GM18499 (cell line): Measurements from ENCODE around the gene LAPTM5.

Experiments
- ATAC-seq: cut with Tn5 transposase; IDR thresholded peaks from one replicate; pipeline ENCODE4 v1.9.1; 2021; ENCODE audit warnings: moderate number of reproducible peaks; ENCODE audit not compliant: insufficient read depth, unreplicated experiment

Gene LAPTM5

DNA sequence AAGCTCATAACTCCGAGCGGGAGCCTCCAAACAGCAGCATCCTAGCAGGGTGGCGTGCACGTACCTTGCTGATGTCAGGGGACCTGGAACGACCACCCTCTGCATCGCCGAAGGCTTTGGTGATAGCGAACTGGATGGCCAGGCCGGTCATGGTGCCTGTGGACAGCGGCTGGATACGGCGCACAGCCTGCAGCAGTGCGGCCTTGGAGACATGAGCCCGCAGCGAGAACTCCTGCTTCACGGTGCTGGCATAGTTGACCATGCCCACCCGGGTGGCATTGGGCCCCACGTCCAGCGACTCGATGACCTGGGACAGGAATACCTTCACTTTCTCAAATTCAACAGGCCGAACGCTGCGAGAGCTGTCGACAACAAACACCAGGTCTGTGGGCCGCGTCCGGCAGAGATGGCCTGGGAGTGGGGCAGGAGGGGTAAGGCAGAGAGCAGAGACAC is 36.2 kb downstream of the LAPTM5 start:
- ATAC-seq: no peak

DNA sequence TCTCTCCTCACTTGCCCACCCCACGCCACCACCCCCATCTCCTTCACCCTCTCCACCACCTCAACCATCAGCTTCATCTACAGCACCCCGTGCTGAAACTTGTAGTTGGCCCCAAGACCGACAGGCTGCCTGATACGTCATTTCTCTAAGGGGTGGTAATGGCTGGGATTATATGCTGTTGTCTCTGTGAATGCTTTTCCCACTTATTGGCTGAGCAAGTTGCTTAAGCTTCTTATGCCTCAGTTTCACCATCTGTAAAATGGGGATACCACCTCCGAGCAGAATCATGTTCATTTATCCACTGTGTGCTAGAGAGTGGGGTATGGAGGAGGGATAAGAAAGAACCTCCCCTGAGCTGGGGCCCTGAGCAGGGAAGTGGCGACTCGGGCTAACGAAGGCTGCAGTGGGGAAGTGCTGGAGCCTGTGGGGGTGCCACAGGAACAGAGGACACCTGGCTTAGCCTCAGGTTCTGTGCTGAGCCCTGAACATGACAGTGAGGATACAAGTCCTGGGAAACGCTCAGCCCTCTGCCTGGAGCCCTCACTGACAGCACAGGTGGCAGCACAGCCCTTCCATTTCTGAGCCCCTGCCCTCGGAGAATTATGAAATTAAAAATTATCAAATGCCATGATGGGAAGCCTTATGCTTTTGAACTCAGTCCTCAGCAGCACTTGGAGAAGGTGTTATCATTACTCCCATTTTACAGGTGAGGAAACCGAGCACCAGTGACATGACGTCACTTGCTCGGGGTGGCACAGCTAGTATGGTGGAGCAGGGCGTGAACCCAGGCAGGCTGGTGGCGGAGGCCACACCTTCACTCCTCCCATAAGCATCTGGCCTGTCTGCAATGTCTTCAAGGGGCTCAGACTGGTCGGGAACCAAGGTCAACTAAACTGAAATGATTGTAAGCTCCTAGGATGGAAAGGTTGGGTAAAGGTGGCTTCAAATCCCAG is 37.0 kb downstream of the LAPTM5 start:
- ATAC-seq: no peak

GRCh38 chr1:30719406-30720270 is 37.9 kb downstream of the LAPTM5 start:
- ATAC-seq: no peak

DNA sequence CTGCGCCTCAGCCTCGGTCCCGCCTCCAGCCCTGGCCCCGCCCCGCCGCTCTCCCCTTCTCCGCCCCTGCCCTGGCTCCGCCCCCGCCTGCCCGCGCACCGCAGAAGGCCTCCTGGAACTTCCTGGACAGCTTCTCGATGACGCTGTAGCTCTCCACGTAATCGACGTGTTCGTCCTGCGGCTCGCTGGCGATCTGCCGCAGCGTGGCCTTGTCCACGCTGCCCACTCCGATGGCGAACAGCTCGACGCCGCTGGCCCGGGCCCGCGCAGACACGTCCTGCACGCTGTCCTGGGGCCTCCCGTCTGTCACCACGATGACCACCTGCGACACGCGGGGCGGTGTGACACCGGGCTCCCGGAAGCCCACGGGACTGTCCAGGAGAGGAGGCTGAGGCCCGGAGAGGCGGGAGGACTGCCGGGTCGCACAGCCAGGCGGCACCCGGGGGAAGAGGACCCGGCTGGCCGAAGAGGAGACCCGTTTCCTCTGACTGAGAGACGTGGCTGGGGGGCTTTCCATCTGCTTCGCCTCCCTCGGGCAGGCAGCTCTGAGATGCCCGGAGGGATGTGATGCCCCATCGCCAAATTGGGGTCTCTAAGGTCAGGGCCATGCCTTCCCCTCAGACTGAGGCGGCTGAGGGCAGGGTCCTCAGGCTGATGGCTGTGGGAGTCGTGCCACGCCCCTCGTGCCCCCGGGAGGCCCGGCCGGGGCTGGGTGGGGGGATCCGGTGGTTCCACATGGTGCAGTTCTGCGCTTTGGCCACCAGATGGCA is 38.8 kb downstream of the LAPTM5 start:
- no peak for ATAC-seq

DNA sequence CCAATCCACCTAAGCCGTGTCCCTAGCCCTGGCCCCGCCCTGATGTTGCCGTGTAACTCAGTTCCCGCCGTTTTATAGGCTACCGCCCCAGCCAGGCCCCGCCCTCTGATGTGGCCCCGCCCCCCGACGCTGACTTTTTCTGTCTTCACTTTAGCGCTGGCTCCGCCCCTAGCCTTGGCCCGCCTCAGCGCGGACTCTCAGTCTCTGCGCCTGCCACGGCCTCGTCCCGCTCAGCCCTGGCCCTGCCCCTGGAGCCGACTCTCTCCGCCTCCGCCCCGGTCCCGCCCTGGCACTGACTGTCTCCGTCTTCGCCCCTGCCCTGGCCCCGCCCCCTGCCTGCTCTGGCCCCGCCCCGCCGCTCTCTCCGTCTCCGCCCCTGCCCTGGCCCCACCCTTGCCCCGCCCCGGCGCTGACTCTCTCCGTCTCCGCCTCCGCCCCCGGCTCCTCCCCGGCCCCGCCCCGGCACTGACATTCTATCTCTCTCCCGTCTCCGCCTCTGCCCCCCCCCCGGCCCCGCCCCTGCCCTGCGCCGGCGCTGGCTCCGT is 39.4 kb downstream of the LAPTM5 start:
- peak; percentile 48 for ATAC-seq

GRCh38 chr1:30716646-30717045 is 40.9 kb downstream of the LAPTM5 start:
- ATAC-seq: no peak

GRCh38 chr1:30715886-30716285 is 41.7 kb downstream of the LAPTM5 start:
- no peak for ATAC-seq

DNA sequence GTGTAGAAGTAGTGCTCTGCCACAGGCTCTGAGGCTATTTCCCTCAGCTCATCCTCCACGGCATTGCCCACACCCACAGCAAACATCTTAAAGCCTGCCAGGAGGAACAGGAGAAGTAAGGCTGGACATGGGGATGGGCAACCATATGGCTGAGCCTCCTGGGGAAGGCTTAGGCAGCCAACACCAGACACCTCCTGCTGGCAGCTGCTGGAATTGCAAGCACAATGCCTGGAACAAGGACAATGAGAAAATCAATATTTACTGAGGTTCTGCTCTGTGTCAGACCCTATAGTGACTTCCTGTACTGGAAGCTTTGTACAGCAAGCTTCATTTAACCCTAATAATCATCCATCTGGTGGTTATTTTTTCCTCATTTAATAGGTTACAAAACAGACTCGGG is 42.4 kb downstream of the LAPTM5 start:
- ATAC-seq: no peak

DNA sequence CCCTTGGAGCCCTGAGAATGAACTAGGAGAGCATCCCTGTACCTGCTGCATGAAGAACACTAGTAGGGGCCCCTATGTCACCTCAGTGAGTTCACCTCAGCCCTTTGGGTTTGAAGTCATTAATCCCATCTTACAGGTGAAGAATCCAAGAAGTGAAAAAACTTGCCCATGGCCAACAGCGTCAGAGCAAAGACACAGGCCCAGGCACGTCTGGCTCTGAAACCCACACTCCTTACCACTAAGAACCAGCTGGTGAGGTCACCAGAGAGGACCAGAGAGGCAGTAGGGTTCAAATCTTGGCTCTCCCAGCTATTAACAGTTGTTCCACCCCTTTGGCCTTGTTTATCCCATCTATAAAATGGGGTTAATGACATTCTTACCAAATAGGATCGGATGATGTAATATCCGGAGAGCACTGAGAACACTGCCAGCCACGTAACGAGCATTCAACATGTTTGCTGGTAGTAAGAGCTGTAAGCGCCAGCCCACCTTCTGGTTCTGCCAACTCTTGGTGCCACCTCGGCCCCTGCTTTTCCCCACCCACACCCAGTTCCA is 43.0 kb downstream of the LAPTM5 start:
- no peak for ATAC-seq

- no peak for ATAC-seq
These were observed 43.5 kb downstream of the LAPTM5 start for GRCh38 chr1:30714025-30714424.

GRCh38 chr1:30713311-30713710 is 44.3 kb downstream of the LAPTM5 start:
- ATAC-seq: no peak

DNA sequence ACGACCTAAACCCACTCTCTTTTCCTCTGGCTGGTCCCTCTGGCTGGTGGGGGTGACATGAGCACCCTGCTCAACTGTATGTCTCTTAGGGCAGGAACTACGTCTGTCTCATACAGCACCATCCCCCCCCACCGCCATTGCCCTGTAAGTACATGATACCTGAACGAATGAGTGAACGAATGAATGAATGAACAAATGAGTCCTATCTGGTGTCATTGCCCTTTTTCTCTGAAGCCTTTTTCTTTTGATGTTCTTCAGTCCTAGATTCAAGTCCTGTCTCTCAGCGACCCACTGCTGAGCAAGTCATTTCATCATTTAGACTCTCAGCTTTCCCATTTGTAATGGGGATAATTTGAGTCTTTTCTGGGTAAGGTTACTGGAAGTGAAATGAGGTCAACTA is 45.0 kb downstream of the LAPTM5 start:
- no peak for ATAC-seq

DNA sequence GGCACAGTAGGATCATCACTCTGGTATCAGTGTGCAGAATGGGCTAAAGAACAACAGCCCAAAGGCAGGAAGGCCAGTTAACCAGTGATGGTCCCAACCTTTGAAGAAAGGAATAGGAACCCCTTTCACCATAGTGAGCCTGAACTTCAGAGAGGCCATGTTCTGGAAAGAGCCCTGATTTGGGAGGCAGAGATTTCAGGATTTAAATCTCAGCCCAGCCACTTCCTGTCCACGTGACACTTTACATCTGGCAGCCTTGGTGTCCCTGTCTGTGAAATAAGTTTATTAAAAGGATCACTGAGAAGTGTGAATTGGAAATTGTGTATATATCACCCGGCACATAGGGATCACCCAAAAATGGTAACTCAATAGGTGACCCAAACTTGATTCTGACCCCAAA is 47.2 kb downstream of the LAPTM5 start:
- ATAC-seq: no peak

- no peak for ATAC-seq
These were observed 49.2 kb downstream of the LAPTM5 start for GRCh38 chr1:30708361-30708728.

- ATAC-seq: no peak
These were observed 49.9 kb downstream of the LAPTM5 start for GRCh38 chr1:30707412-30708360.

DNA sequence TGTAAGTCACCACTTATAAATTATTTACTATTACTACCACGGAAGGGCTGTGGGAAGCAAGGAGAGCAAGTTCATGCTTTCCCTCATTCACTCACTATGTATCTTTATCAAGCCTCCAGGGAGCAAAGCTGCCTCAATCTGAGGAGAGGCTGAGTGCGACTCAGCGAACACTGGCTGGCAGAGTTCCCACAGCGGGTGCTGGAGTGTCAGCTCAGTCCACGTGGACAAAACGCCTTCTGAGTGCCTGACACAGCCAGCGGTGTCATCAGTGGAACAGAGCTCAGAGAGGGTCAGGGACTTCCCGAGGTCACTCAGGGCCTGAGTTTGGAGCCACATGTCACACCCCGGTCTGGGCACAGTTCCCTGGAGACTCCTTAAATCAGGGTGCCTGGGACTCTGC is 51.0 kb downstream of the LAPTM5 start:
- no peak for ATAC-seq

- no peak for ATAC-seq
These were observed 51.9 kb downstream of the LAPTM5 start for GRCh38 chr1:30705698-30706097.

- no peak for ATAC-seq
These were observed 52.6 kb downstream of the LAPTM5 start for GRCh38 chr1:30704765-30705509.
